Aorta (tissue), 5 donors: ENCODE results near the gene NFIX. TPM values are rescaled to one million over a fixed set of nuclear protein-coding genes. Genes with fewer than 3 reads are reported as not detected.

Source experiments
- ATAC-seq: fragments of 200-7000 bp; cut with Tn5 transposase; one replicate; pipeline ENCODE4 v1.9.1; 2022; ENCODE audit warnings: moderate library complexity; ENCODE audit not compliant: low FRiP score
- DNase-seq, 2 donors: peaks; one replicate each; pipeline ENCODE4 v3.0.0-alpha.2; 2020
- H3K27ac ChIP-seq, 2 donors: one replicate each; pipeline ENCODE4 v1.5.1; 2013; ENCODE audit warnings: low read length in 2 of 2, mild to moderate bottlenecking in 2 of 2, moderate library complexity in 2 of 2, control low read depth in 1 of 2, inconsistent platforms in 1 of 2, low read depth in 1 of 2
- H3K27me3 ChIP-seq, 2 donors: one replicate each; pipeline ENCODE4 v1.6.1; 2013; ENCODE audit warnings: control low read depth in 1 of 2, low read length in 1 of 2, mild to moderate bottlenecking in 1 of 2, moderate library complexity in 1 of 2; ENCODE audit not compliant: insufficient read depth in 2 of 2, control insufficient read depth in 1 of 2
- H3K36me3 ChIP-seq, 2 donors: one replicate each; pipeline ENCODE4 v1.6.1; 2013; ENCODE audit warnings: control low read depth in 1 of 2, low read length in 1 of 2, mild to moderate bottlenecking in 1 of 2; ENCODE audit not compliant: insufficient read depth in 2 of 2, control insufficient read depth in 1 of 2
- H3K4me1 ChIP-seq, 2 donors: one replicate each; pipeline ENCODE4 v1.6.1; 2013; ENCODE audit warnings: low read length in 2 of 2, control low read depth in 1 of 2, mild to moderate bottlenecking in 1 of 2, moderate library complexity in 1 of 2; ENCODE audit not compliant: insufficient read depth in 2 of 2, control insufficient read depth in 1 of 2
- H3K4me3 ChIP-seq, 2 donors: one replicate each; pipeline ENCODE4 v1.5.1; 2013; ENCODE audit warnings: low read length in 2 of 2, control low read depth in 1 of 2, mild to moderate bottlenecking in 1 of 2
- H3K9me3 ChIP-seq: one replicate; pipeline ENCODE4 v1.6.1; 2013; ENCODE audit warnings: mild to moderate bottlenecking, low read length; ENCODE audit not compliant: control insufficient read depth
- WGBS, 2 donors: extraction: QIAGEN DNeasy Blood & Tissue Kit; methylation state at CpG; one replicate each; pipeline ENCODE4 v1.1.7; 2013; 5-methylcytosine and 5-hydroxymethylcytosine counted together
- intact Hi-C, 2 donors: fragments of 100-400 bp; cut with DNase I; formaldehyde crosslinking; loops; one replicate each; pipeline versions ENCODE4 v1.14.2 to v1.15.0; 2022
- polyA plus RNA-seq, 2 donors: library from polyadenylated mRNA; stranded (reverse); fragments of 200-250 nt; gene quantifications; one replicate each; pipeline ENCODE4 v1.2.3, GENCODE V29; 2013
- total RNA-seq, 2 donors: library from RNA; stranded (reverse); fragmentation: NEBNext Ultra II Directional; extraction: Animal tissue kit (Norgen Biotek cat#: 25700); gene quantifications; one replicate each; pipeline ENCODE4 v1.2.1, GENCODE V29; 2021
- donor health status: healthy with polysubstance abuse.
- donor health status: Bipolar disorder and iron deficiency.
- donor health status: DM: no; HTN: no; CAD: no.
- donor health status: DM: no; HTN: no; CAD: no.
- donor health status: DM: yes; HTN: yes; CAD: no.

The NFIX gene
- total and polyA plus RNA-seq, 4 donors, result 45.5 to 327 (median 117) TPM

DNA sequence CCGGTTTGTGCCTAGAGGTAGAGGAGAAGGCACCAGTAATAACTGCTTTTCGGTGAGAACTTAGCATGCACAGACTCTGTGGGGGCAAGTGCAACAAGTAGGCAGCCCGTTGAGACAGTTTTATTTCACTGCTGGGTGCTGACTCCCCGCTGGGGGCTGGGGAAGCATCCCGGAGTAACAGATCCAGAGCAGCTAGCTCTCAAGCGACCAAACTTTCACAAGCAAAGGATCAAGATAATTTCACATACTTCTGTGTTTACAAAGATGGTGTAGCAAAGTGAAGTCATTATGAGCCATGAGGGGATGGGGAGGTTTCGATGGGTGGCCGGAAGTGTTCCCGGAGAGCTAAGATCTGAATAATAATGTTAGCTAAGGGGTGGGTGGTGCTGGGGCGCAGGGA is 125.5 kb downstream of the NFIX start:
- H3K36me3 ChIP-seq, result no peaks in the 10 kb centered on the region
- no peak overlapping the region for H3K4me3 ChIP-seq
- H3K9me3 ChIP-seq, result no peaks in the 10 kb centered on the region
- ATAC-seq, result no peak
- no peak overlapping the region for H3K27ac ChIP-seq
- DNase-seq, result no peak
- no peaks in the 10 kb centered on the region for H3K27me3 ChIP-seq
- H3K4me1 ChIP-seq, result peaks cover 0 to 2% of the 10 kb centered on the region in 2 donors
- intact Hi-C loops, result no loop called here
- 68 to 69% methylated on average over 10 of the region's 10 CpGs for WGBS, 2 donors

DNA sequence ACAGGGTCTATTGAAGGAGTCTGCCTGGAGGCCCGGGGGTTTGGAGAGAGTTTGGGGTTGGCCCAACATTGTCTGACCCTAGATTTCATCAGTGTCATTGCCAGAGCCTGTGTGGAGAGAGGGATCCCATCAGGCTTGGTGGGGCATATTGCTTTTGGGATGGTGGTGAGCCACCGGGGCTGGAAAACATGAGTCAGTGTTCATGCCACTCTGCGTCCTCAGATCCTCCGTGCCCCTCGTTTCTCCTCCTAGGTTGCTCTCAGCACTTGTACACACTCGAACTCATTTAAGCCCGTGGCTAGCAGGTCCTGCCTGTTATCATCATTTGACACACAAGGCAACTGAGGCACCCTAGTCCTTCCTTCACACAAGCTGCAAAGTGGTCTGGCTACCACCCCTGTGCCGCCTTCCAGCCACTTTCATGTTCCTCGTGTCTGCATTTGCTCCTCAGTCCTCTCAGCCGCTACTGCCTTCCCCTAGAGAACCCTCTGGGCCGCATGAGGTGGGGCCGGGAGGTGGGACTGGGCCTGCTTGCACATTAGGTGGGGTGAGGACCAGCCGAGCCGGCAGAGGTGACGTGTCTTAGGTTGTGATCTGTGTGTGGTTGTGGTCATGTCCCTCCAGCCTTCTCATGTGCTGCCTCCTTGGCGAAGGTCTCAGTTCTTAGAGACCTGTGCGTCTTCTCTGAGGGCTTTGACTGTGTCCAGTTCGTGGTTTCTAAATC is 126.4 kb downstream of the NFIX start:
- intact Hi-C loops, result no loop called here
- Histone ChIP-seq H3K4me3 (no peak overlapping the region), H3K36me3 (no peaks in the 10 kb centered on the region), H3K27ac (no peak overlapping the region), H3K27me3 (no peaks in the 10 kb centered on the region), H3K4me1 (peaks cover 0 to 2% of the 10 kb centered on the region in 2 donors), H3K9me3 (no peaks in the 10 kb centered on the region)
- ATAC-seq (no peak), DNase-seq (no peak)
- 79 to 80% methylated on average over 18 of the region's 18 CpGs for WGBS, 2 donors

DNA sequence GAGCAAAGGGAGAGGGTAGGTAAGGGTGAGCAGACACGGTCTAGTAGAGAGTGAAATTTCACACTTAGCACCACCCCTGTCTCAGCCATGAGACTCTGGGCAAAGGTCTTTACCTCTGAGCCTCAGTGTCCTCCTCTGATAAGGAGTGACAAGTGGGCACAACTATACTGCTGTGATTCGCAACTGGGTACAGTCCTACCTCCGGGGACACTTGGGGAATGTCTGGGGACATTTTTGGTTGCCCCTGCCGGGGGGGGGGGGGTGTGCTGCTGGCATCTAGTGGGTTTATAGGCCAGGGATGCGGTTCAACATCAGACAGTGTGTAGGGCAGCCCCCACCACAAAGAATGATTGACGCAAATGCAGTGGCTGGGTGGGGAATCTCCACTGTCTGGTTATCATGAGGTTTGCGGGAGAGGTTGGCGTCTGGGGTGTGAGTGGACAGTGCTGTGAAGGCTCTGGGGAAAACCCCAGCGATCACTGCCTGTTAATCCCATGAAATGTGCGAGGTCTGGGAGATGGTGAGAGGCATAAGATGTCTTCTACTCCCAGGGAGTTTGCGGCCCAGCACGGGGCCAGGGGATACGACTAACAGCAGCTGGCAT is 127.1 kb downstream of the NFIX start:
- Histone ChIP-seq H3K27ac (no peak overlapping the region), H3K36me3 (no peaks in the 10 kb centered on the region), H3K4me1 (peaks cover 0 to 2% of the 10 kb centered on the region in 2 donors), H3K4me3 (no peak overlapping the region), H3K9me3 (no peaks in the 10 kb centered on the region), H3K27me3 (no peaks in the 10 kb centered on the region)
- ATAC-seq, result no peak
- 71 to 81% methylated on average over 13 of the region's 13 CpGs for WGBS, 2 donors
- intact Hi-C loops, result no loop called here
- DNase-seq, result no peak

DNA sequence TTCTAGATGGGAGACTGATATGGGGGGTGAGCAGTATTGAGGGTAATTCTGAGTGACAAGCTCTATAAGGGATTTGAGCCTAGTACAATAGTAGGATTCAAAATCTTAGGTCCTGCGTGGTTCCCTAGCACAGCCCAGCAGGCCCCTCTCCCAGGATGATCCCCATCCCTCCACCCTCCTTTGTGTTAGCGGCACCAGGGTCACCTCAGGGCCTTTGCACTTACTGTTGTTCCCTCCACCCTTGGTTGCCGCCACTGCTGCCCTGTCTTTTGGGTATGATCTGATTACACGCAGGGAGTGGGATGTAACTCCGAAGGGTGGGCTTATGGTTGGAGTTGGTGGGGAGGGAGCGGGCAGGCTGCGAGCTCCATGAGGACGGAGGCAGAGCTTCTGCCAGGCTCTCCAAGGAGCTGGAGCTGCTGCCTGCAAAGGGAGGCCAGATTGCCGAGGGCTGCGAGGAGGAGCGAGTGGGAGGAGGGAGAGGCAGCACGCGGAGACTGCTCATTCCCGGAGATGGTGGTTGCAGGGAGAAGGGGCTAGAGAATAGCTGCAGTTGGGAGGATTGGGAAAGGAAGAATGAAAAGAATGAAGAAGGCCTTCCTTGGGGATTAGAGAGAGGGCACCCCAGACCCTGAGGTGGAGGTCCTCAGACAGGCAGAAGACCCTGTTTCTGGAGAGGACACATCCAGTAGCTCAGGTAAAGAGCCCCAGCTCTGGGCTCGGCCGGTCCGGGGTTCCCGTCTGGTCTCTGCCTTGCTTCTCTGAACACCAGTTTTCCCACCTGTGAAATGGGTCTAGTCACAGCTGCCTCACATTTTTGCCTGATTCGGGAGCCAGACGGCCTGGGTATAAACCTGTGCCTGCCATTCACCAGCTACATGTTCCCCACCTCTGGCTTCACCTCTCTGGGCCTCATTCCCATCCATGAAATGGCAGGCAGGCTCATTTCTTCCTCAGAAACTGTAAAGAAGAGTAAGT is 128.0 kb downstream of the NFIX start:
- H3K27ac ChIP-seq, result no peak overlapping the region
- H3K4me3 ChIP-seq, result no peak overlapping the region
- H3K4me1 ChIP-seq, result peaks cover 0 to 2% of the 10 kb centered on the region in 2 donors
- intact Hi-C loops, result no loop called here
- no peaks in the 10 kb centered on the region for H3K36me3 ChIP-seq
- no peaks in the 10 kb centered on the region for H3K9me3 ChIP-seq
- no peaks in the 10 kb centered on the region for H3K27me3 ChIP-seq
- no peak for ATAC-seq
- 88 to 91% methylated on average over 20 of the region's 20 CpGs for WGBS, 2 donors
- no peak for DNase-seq

DNA sequence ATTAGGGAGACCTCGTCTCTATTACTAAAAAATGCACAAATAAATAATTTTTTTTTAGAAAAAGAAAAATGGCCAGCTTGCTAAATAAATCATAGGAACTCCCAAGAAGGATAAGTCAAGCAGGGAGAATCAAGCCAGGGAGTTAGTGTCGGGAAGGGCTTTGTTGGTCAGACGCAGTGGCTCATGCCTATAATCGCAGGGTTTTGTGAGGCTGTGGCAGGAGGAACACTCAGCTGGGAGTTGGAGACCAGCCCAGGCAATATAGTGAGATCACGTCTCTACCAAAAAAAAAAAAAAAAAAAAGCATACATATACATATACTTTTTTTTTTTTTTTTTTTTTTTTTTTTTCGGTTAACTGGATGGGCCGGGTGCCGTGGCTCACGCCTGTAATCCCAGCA is 131.8 kb downstream of the NFIX start:
- ATAC-seq, result no peak
- no peak overlapping the region for H3K27ac ChIP-seq
- no peaks in the 10 kb centered on the region for H3K4me1 ChIP-seq
- H3K36me3 ChIP-seq, result no peaks in the 10 kb centered on the region
- no peaks in the 10 kb centered on the region for H3K9me3 ChIP-seq
- intact Hi-C loops, result no loop called here
- no peaks in the 10 kb centered on the region for H3K27me3 ChIP-seq
- H3K4me3 ChIP-seq, result no peak overlapping the region
- WGBS, 2 donors, result 75 to 77% methylated on average over 8 to 9 of the region's 9 CpGs
- no peak for DNase-seq

DNA sequence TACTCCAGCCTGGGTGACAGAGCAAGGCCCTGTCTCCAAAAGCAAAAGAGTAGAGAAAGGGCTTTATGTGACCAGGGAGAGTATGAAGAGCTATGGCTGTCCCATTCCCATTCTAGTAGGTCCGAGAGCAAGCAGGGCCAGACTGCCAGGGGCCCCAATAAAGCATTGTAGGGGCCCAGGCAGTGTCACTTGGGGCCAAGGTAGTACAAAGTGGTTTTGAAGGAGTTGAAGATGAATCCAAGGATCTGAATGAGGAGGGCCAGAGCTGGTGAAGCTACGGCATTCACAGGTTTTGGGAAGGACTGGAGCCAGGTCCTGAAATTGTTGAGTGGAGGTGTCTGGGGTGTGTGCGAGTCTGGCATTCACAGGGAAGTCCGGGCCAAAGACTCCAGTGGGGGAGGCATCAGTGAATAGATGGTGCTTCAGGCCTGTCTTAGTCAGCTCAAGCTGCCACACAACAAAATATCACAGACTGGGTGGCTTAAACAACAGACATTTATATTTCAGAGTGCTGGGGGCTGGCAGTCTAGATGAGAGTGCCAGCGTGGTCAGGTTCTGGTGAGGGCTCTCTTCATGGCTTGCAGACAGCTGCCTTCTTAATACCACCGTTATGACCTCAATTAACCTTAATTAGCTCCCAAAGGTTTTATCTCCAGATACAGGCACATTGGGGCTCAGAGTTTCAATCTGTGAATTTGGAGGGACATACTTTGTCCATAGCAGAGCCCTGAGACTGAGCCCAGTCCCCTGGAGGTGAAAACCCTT is 132.7 kb downstream of the NFIX start:
- Histone ChIP-seq H3K4me1 (no peaks in the 10 kb centered on the region), H3K36me3 (no peaks in the 10 kb centered on the region), H3K4me3 (no peak overlapping the region), H3K27ac (no peak overlapping the region), H3K27me3 (no peaks in the 10 kb centered on the region), H3K9me3 (no peaks in the 10 kb centered on the region)
- DNase-seq (no peak), ATAC-seq (no peak)
- WGBS, 2 donors, result 91 to 94% methylated on average over 6 of the region's 6 CpGs
- intact Hi-C loops, result no loop called here

DNA sequence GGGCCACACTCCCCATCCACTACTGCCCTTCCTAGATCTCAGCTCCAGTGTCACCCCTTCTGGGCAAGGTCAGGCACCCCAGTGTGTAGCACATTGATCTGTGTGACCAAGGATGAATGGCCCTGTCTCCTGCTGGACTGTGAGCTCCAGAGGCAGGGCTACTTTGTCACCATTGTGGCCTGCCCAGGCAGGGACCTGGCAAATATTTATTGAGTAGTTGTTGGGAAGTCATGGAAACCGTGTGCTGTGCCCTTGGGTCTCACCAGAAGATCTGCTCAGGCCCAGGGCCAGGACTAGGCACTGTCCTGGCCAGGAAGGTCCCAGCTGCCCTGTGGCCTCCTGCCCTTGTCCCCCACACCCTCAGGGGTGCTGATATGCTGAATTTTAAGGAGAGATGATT is 133.3 kb downstream of the NFIX start:
- Histone ChIP-seq H3K27me3 (no peaks in the 10 kb centered on the region), H3K36me3 (no peaks in the 10 kb centered on the region), H3K27ac (no peak overlapping the region), H3K4me1 (no peaks in the 10 kb centered on the region), H3K9me3 (no peaks in the 10 kb centered on the region), H3K4me3 (no peak overlapping the region)
- intact Hi-C loops, result no loop called here
- 53 to 73% methylated on average over 1 of the region's 1 CpG for WGBS, 2 donors
- DNase-seq (no peak), ATAC-seq (no peak)

DNA sequence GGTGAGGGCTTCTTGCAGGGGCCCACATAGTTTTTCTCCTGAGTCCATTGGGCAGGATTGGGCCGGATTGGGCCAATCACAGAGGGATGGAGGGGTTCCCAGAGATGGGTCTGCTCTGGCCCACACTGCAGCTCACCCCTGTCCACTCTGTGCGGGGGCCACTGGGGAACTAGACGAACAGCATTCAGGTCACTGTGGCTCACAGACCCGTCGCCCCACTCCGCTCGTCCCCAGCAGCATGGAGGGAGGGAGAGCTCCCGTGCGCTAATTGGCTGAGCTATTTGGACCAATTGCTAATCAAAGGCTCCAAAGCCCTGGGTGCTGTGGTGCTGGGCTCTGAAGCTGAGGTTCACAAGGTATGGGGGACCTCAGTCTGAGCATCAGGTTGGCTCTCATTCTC is 134.1 kb downstream of the NFIX start:
- no peak for ATAC-seq
- intact Hi-C loops, result no loop called here

More for the DNA sequence above, 134.1 kb downstream of the NFIX start:
- Histone ChIP-seq H3K27ac (no peak overlapping the region), H3K9me3 (no peaks in the 10 kb centered on the region), H3K4me3 (no peak overlapping the region), H3K27me3 (no peaks in the 10 kb centered on the region), H3K36me3 (no peaks in the 10 kb centered on the region), H3K4me1 (no peaks in the 10 kb centered on the region)
- 89 to 93% methylated on average over 9 of the region's 9 CpGs for WGBS, 2 donors
- DNase-seq, result no peak
